Small intestine (tissue), 4 donors: ENCODE results near the gene PBLD. TPM values are rescaled to one million over a fixed set of nuclear protein-coding genes. Genes with fewer than 3 reads are reported as not detected.

Experiments
- polyA plus RNA-seq, 4 donors: library from polyadenylated mRNA; stranded (reverse) in 3 of 4; unstranded in 1 of 4; fragments of 200-250 nt in 3 of 4; fragments of 120-200 nt in 1 of 4; gene quantifications; one replicate each; pipeline versions ENCODE4 v1.2.1 to v1.2.3, GENCODE V29; 2013
- donor health status: healthy with polysubstance abuse.
- donor health status: Bipolar disorder and iron deficiency.
- donor health status: healthy.

PBLD gene
- polyA plus RNA-seq, 4 donors, result 45.1 to 333 (median 220) TPM

Other genes starting within 250 kb of the PBLD start
- under 1 TPM; under 0.01 to 0.54 (median 0.12) TPM for gene MYPN, start 223.4 kb downstream of the PBLD start, polyA plus RNA-seq
- gene ATOH7, start 100.8 kb downstream of the PBLD start, polyA plus RNA-seq, result 1 to 10 TPM in 2 of 4 donors, under 1 TPM in 2; 0.30 to 3.0 (median 1.2) TPM
- gene HNRNPH3, start 864 bp downstream of the PBLD start, polyA plus RNA-seq, result 100 to 1,000 TPM; 117 to 229 (median 139) TPM
- 10 to 100 TPM in 1 of 4 donors, 1 to 10 TPM in 3; 4.5 to 17.2 (median 5.0) TPM for gene RUFY2, start 74.3 kb upstream of the PBLD start, polyA plus RNA-seq
- 1 to 10 TPM; 2.2 to 7.8 (median 4.1) TPM for gene DNA2, start 139.0 kb upstream of the PBLD start, polyA plus RNA-seq
- 10 to 100 TPM in 3 of 4 donors, 1 to 10 TPM in 1; 6.6 to 23.3 (median 17.8) TPM for gene SLC25A16, start 194.6 kb upstream of the PBLD start, polyA plus RNA-seq
- 1 to 10 TPM in 1 of 4 donors, under 1 TPM in 2, not detected in 1; under 0.01 to 4.0 (median 0.31) TPM for gene TET1, start 227.4 kb upstream of the PBLD start, polyA plus RNA-seq